Subcutaneous adipose tissue (tissue), 4 donors: Measurements from ENCODE around the gene AMY1A. TPM values are rescaled to one million over a fixed set of nuclear protein-coding genes. Genes with fewer than 3 reads are reported as not detected.
"Not testable (repeated sequence)": the region's sequence is repeated elsewhere in the genome, so short reads cannot be mapped to it uniquely, and the experiment has no call there.

Experiments used
- small RNA-seq: library from RNA; depleted of rRNA; stranded (forward); fragments of <200 nt; gene quantifications from one replicate; pipeline ENCODE3, GENCODE V24; 2016
- total RNA-seq, 4 donors: library from RNA; depleted of rRNA; stranded (reverse); fragments of >200 nt; gene quantifications; one replicate each; pipeline ENCODE4 v1.1.0, GENCODE V29; 2016
- TF ChIP-seq, protein P1 (sequence below): fragments of 450-650 bp; IDR thresholded peaks from one replicate; pipeline ENCODE4 v1.5.1; 2016; ENCODE audit warnings: low read depth, mild to moderate bottlenecking, control low read depth, antibody characterized with exemption, moderate library complexity

The AMY1A gene
- not detected for total RNA-seq

DNA sequence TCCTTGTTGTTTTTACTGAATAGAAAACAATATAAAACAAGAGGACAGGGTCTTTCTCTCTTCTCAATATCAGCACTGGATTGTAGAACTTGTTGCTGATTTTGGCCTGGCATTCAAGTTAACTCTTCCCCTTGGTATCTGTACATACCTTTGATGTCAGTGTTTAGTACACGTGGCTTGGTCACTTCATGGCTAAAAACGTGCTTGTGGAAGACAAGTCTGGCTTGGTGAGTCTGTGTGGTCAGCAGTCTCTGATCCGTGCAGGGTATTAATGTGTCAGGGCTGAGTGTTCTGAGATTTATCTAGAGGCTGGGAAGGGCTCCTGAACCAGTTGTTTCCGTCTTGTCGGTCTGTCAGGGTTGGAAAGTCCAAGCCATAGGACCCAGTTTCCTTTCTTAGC is at the start of gene AMY1A:
Gene AMY1A (plus strand): TSS at position 301 of the 400 bp plus-strand sequence. CDS start 571 bp downstream, outside the sequence.
- TF ChIP-seq, protein P1, sequence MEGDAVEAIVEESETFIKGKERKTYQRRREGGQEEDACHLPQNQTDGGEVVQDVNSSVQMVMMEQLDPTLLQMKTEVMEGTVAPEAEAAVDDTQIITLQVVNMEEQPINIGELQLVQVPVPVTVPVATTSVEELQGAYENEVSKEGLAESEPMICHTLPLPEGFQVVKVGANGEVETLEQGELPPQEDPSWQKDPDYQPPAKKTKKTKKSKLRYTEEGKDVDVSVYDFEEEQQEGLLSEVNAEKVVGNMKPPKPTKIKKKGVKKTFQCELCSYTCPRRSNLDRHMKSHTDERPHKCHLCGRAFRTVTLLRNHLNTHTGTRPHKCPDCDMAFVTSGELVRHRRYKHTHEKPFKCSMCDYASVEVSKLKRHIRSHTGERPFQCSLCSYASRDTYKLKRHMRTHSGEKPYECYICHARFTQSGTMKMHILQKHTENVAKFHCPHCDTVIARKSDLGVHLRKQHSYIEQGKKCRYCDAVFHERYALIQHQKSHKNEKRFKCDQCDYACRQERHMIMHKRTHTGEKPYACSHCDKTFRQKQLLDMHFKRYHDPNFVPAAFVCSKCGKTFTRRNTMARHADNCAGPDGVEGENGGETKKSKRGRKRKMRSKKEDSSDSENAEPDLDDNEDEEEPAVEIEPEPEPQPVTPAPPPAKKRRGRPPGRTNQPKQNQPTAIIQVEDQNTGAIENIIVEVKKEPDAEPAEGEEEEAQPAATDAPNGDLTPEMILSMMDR, result not testable (repeated sequence)

DNA sequence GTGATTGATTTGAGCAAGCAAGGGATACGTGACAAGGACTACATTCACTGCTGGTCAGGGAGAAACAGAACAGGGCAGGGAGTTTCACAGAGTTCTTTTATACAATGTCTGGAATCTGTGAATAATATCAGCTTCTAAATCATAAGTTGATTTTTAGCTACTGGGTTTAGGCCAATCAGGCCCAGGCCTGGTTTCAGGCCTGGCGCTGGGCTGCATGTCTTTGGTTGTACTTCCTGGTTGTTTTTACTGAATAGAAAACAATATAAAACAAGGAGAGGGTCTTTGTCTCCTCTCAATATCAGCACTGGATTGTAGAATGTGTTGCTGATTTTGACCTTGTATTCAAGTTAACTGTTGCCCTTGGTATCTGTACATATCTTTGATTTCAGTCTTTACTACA is 39.2 kb upstream of the AMY1A start:
- TF ChIP-seq, protein P1, result no peak

DNA sequence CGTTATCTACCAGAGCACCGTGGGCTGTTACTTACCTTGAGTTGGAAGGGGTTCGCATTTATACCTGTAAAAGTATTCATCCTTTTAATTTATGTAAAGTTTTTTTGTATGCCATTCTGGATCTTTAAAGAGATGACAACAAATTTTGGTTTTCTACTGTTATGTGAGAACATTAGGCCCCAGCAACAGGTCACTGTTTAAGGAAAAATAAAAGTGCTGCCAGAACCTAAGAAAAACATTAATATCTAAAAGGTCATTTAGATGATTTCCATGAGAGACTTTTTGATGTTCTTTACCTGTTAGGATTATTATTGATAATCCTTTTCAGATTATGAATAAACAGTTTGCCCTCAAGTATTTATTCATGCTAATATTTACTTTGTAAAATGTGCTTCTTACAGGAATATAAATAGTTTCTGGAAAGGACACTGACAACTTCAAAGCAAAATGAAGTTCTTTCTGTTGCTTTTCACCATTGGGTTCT is 38.5 kb upstream of the AMY1A start, which contains the start of gene AMY2A:
Gene AMY2A (plus strand): TSS at position 434 of the 484 bp plus-strand sequence. CDS start 14 bp downstream, at position 448.
- TF ChIP-seq, protein P1, result not testable (repeated sequence)

DNA sequence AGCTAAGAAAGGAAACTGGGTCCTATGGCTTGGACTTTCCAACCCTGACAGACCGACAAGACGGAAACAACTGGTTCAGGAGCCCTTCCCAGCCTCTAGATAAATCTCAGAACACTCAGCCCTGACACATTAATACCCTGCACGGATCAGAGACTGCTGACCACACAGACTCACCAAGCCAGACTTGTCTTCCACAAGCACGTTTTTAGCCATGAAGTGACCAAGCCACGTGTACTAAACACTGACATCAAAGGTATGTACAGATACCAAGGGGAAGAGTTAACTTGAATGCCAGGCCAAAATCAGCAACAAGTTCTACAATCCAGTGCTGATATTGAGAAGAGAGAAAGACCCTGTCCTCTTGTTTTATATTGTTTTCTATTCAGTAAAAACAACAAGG is 40.5 kb downstream of the AMY1A start, which contains the start of gene AMY1B:
Gene AMY1B (minus strand): TSS at position 101 of the 400 bp plus-strand sequence. CDS start 571 bp downstream, outside the sequence.
- TF ChIP-seq, protein P1, result not testable (repeated sequence)

Small RNA genes lying within 50 kb of the gene (small RNA-seq; reads per million reads assigned to genes)
- gene AC105272.1, result not detected

Other genes with a start within 250 kb of the AMY1A start
- 10 to 100 TPM; 52.7 to 71.1 (median 59.7) TPM for gene RNPC3, start 130.1 kb upstream of the AMY1A start, total RNA-seq
- 10 to 100 TPM; 47.1 to 66.3 (median 53.3) TPM for gene AMY2B, start 84.2 kb upstream of the AMY1A start, total RNA-seq
- 1 to 10 TPM in 1 of 4 donors, not detected in 3; 2.5 TPM for gene AMY2A, start 38.3 kb upstream of the AMY1A start, total RNA-seq
- not detected for gene AMY1B, start 40.5 kb downstream of the AMY1A start, total RNA-seq
- gene AMY1C, start 94.1 kb downstream of the AMY1A start, total RNA-seq, result not detected